NT2/D1 (cell line): ENCODE results near the gene TPCN1.

ENCODE experiments used
- DNase-seq: peaks from one replicate; pipeline ENCODE4 v3.0.0-alpha.2; 2011; ENCODE audit warnings: low read depth, low spot score
- H3K27me3 ChIP-seq: 2 replicates; pipeline ENCODE4 v1.6.0; 2011; ENCODE audit warnings: mild to moderate bottlenecking; ENCODE audit not compliant: insufficient read length, insufficient read depth
- H3K36me3 ChIP-seq: 2 replicates; pipeline ENCODE4 v1.6.1; 2011; ENCODE audit warnings: mild to moderate bottlenecking, low read length, mixed read lengths; ENCODE audit not compliant: insufficient read depth, insufficient read length
- H3K4me1 ChIP-seq: 2 replicates; pipeline ENCODE4 v1.5.1; 2011; ENCODE audit not compliant: insufficient read depth, insufficient read length
- H3K4me3 ChIP-seq: 2 replicates; pipeline ENCODE4 v1.5.1; 2011; ENCODE audit warnings: low read depth; ENCODE audit not compliant: insufficient read length
- H3K9ac ChIP-seq: 2 replicates; pipeline ENCODE4 v1.6.0; 2011; ENCODE audit warnings: low read depth; ENCODE audit not compliant: insufficient read length
- H3K9me3 ChIP-seq: 2 replicates; pipeline ENCODE4 v1.5.1; 2011; ENCODE audit warnings: mild to moderate bottlenecking, low read length; ENCODE audit not compliant: insufficient read depth
- SUZ12 ChIP-seq: IDR thresholded peaks from 2 replicates; pipeline ENCODE4 v1.6.1; 2011; ENCODE audit not compliant: insufficient read length, insufficient read depth; ENCODE audit errors: extremely low read depth
- YY1 ChIP-seq: IDR thresholded peaks from 2 replicates; pipeline ENCODE4 v1.6.1; 2011; ENCODE audit not compliant: insufficient read length, insufficient read depth
- ZNF274 ChIP-seq: IDR thresholded peaks from 2 replicates; pipeline ENCODE4 v1.6.1; 2011; ENCODE audit warnings: mild to moderate bottlenecking, low read depth, low read length

Gene TPCN1

GRCh38 chr12:113347107-113347506 lies 125.8 kb downstream of the TPCN1 start:
- Histone ChIP-seq H3K36me3 (no peaks in the 10 kb centered on the region), H3K4me1 (peaks cover 6% of the 10 kb centered on the region), H3K9me3 (no peaks in the 10 kb centered on the region), H3K9ac (no peak overlapping the region), H3K27me3 (no peaks in the 10 kb centered on the region), H3K4me3 (no peak overlapping the region)
- no peak for DNase-seq
- TF ChIP-seq SUZ12 (no peak), ZNF274 (no peak), YY1 (no peak)

- no peak for DNase-seq
- TF ChIP-seq ZNF274 (no peak), SUZ12 (no peak), YY1 (no peak)
- H3K4me1 ChIP-seq: peaks cover 6% of the 10 kb centered on the region
These were observed 126.6 kb downstream of the TPCN1 start for GRCh38 chr12:113347892-113348291.

More at GRCh38 chr12:113347892-113348291, 126.6 kb downstream of the TPCN1 start:
- no peaks in the 10 kb centered on the region for H3K9me3 ChIP-seq
- H3K4me3 ChIP-seq: no peak overlapping the region
- H3K9ac ChIP-seq: no peak overlapping the region
- no peaks in the 10 kb centered on the region for H3K36me3 ChIP-seq
- no peaks in the 10 kb centered on the region for H3K27me3 ChIP-seq
